Measurements from ENCODE around the gene SLC30A4. TPM values are rescaled to one million over a fixed set of nuclear protein-coding genes. Genes with fewer than 3 reads are reported as not detected.

The SLC30A4 gene
- total and polyA plus RNA-seq, 2 experiments from 2014 or later, result not detected

- H3K27ac ChIP-seq (ENCODE audit: low read depth), result no peak overlapping the region
- H3K36me3 ChIP-seq (ENCODE audit: insufficient read depth), result no peaks in the 10 kb centered on the region
- Mint-ChIP-seq H3K36me3 (ENCODE audit: low read depth) (no peaks in the 10 kb centered on the region), H3K4me3 (no peak overlapping the region), H3K9me3 (no peaks in the 10 kb centered on the region), H3K27me3 (ENCODE audit: insufficient read depth, low read depth, poor library complexity) (peaks cover 4% of the 10 kb centered on the region), H3K4me1 (peaks cover 3% of the 10 kb centered on the region; the same call in 1 of the 3 replicates), H3K27ac (no peak overlapping the region)
- no peak overlapping the region for H2AFZ ChIP-seq
- H3K4me3 ChIP-seq, result no peak overlapping the region
- H3K27me3 ChIP-seq (ENCODE audit: insufficient read depth), result no peaks in the 10 kb centered on the region
- no peaks in the 10 kb centered on the region for H3F3A ChIP-seq (replicated peaks; ENCODE audit: low read depth)
- H3K9me2 ChIP-seq (ENCODE audit: insufficient read depth), result no peaks in the 10 kb centered on the region
- H3K79me2 ChIP-seq (replicated peaks; ENCODE audit: insufficient read depth), result no peaks in the 10 kb centered on the region
- no peaks in the 10 kb centered on the region for H4K20me1 ChIP-seq (replicated peaks; ENCODE audit: insufficient read depth)
- H3K4me1 ChIP-seq (ENCODE audit: insufficient read depth), result peaks cover 11% of the 10 kb centered on the region; the same call in 1 of the 2 replicates
- peak overlapping the region; percentile 37; the same call in 1 of the 2 replicates for H3K4me2 ChIP-seq
- no peak for TF ChIP-seq POLR2AphosphoS5 (IDR thresholded peaks at IDR 0.05; ENCODE audit: low read depth)
- no peak for TF ChIP-seq JUNB (IDR thresholded peaks at IDR 0.05; ENCODE audit: unreplicated experiment)
- TF ChIP-seq EZH2 (IDR thresholded peaks at IDR 0.05; ENCODE audit: low read depth, unreplicated experiment), result no peak
- TF ChIP-seq ZNF114 (CRISPR knock-in tag; IDR thresholded peaks at IDR 0.05), result no peak
- no peak for TF ChIP-seq EZH2phosphoT487 (IDR thresholded peaks at IDR 0.05; ENCODE audit: unreplicated experiment)
- no peak for TF ChIP-seq NANOG (IDR thresholded peaks at IDR 0.05; ENCODE audit: borderline replicate concordance)
- TF ChIP-seq, protein P1, sequence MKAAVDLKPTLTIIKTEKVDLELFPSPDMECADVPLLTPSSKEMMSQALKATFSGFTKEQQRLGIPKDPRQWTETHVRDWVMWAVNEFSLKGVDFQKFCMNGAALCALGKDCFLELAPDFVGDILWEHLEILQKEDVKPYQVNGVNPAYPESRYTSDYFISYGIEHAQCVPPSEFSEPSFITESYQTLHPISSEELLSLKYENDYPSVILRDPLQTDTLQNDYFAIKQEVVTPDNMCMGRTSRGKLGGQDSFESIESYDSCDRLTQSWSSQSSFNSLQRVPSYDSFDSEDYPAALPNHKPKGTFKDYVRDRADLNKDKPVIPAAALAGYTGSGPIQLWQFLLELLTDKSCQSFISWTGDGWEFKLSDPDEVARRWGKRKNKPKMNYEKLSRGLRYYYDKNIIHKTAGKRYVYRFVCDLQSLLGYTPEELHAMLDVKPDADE (IDR thresholded peaks at IDR 0.05), result no peak
- TF ChIP-seq CREB1 (CRISPR knock-in tag; IDR thresholded peaks at IDR 0.05; ENCODE audit: low read depth), result no peak
- peak; percentile 41 for DNase-seq (ENCODE audit: low spot score)
- no peak for ATAC-seq
Observed at GRCh38 chr15:45499426-45499825, 23.1 kb downstream of the SLC30A4 start.

GRCh38 chr15:45498701-45499100 lies 23.9 kb downstream of the SLC30A4 start:
- H3K9me2 ChIP-seq (ENCODE audit: insufficient read depth), result no peaks in the 10 kb centered on the region
- H3F3A ChIP-seq (replicated peaks; ENCODE audit: low read depth), result no peaks in the 10 kb centered on the region
- H3K79me2 ChIP-seq (replicated peaks; ENCODE audit: insufficient read depth), result no peaks in the 10 kb centered on the region
- H3K4me1 ChIP-seq (ENCODE audit: insufficient read depth), result peaks cover 11% of the 10 kb centered on the region; the same call in 1 of the 2 replicates
- H3K36me3 ChIP-seq (ENCODE audit: insufficient read depth), result no peaks in the 10 kb centered on the region
- H3K27ac ChIP-seq (ENCODE audit: low read depth), result no peak overlapping the region
- no peaks in the 10 kb centered on the region for H3K27me3 ChIP-seq (ENCODE audit: insufficient read depth)
- H3K36me3 Mint-ChIP-seq (ENCODE audit: low read depth), result no peaks in the 10 kb centered on the region
- H2AFZ ChIP-seq, result no peak overlapping the region
- no peak overlapping the region for H3K27ac Mint-ChIP-seq
- no peak overlapping the region for H3K4me3 ChIP-seq
- no peaks in the 10 kb centered on the region for H3K9me3 Mint-ChIP-seq
- H4K20me1 ChIP-seq (replicated peaks; ENCODE audit: insufficient read depth), result no peaks in the 10 kb centered on the region
- ATAC-seq, result no peak
- peaks cover 3% of the 10 kb centered on the region; the same call in 1 of the 3 replicates for H3K4me1 Mint-ChIP-seq
- DNase-seq (ENCODE audit: low spot score), result no peak
- no peak overlapping the region for H3K4me2 ChIP-seq
- no peak overlapping the region for H3K4me3 Mint-ChIP-seq
- peaks cover 4% of the 10 kb centered on the region for H3K27me3 Mint-ChIP-seq (ENCODE audit: insufficient read depth, low read depth, poor library complexity)
- no peak for TF ChIP-seq NANOG (IDR thresholded peaks at IDR 0.05; ENCODE audit: borderline replicate concordance)
- no peak for TF ChIP-seq POLR2AphosphoS5 (IDR thresholded peaks at IDR 0.05; ENCODE audit: low read depth)
- TF ChIP-seq, protein P1 (IDR thresholded peaks at IDR 0.05), result no peak
- TF ChIP-seq EZH2phosphoT487 (IDR thresholded peaks at IDR 0.05; ENCODE audit: unreplicated experiment), result no peak
- no peak for TF ChIP-seq REST (IDR thresholded peaks at IDR 0.05; ENCODE audit: unreplicated experiment)
- TF ChIP-seq JUNB (IDR thresholded peaks at IDR 0.05; ENCODE audit: unreplicated experiment), result no peak

Measured in GM23338 (cell line).